K562 (cell line): ENCODE results near the gene SHMT1. TPM values are rescaled to one million over a fixed set of nuclear protein-coding genes. Genes with fewer than 3 reads are reported as not detected.
"Not testable (repeated sequence)": the region's sequence is repeated elsewhere in the genome, so short reads cannot be mapped to it uniquely, and the experiment has no call there.

Experiments used
- ATAC-seq: fragments of 200-7000 bp; cut with Tn5 transposase; 3 replicates; pipeline ENCODE4 v1.9.1; 2020; ENCODE audit warnings: moderate library complexity
- BruUV-seq: library from RNA; stranded (reverse); fragments of 400-500 nt; replicated peaks from 2 replicates; lab custom pipeline; 2021; lab: Mats Ljungman, UMichigan
- CTCF ChIA-PET: fragments of 300-600 bp; formaldehyde crosslinking; extraction: SDS; loops from one replicate; lab custom pipeline; 2021; ENCODE audit warnings: low intra/inter-chr PET ratio; lab: Yijun Ruan, JAX
- POLR2A ChIA-PET: fragments of 300-600, 350-650 bp; sonication (Branson Sonifier 250); formaldehyde crosslinking; extraction: SDS; loops from one replicate; lab custom pipeline; 2021; ENCODE audit warnings: antibody characterized with exemption, inconsistent platforms; lab: Yijun Ruan, JAX
- DNase-seq, 4 experiments: peaks; one replicate each; pipeline versions ENCODE4 v3.0.0 to v3.0.0-alpha.2; 2011 to 2018; ENCODE audit warnings: low spot score in 3 of 4, mixed read lengths in 3 of 4; ENCODE audit errors: extremely low read depth in 1 of 4
- FAIRE-seq: peaks from 2 replicates; lab custom pipeline; 2011; peaks lifted over from hg19 to GRCh38; lab: Jason Lieb, UNC
- H2AFZ ChIP-seq: 2 replicates; pipeline ENCODE4 v1.6.0; 2011; ENCODE audit warnings: low read depth, low read length, control low read depth, inconsistent platforms
- H3K27ac ChIP-seq: fragments of 200-600 bp; 3 replicates; pipeline ENCODE4 v1.8.0; 2011; ENCODE audit warnings: low read depth, mild to moderate bottlenecking, control low read depth, inconsistent platforms, low read length, moderate library complexity, mixed read lengths; ENCODE audit errors: extremely low read depth
- H3K27me3 ChIP-seq, 2 experiments: fragments of 300-600 bp in 1 of 2; 2 replicates in 1 of 2; 3 replicates in 1 of 2; pipeline versions ENCODE4 v1.6.0 to v1.8.0; 2011; ENCODE audit warnings: inconsistent platforms in 2 of 2, low read length in 2 of 2, mild to moderate bottlenecking in 1 of 2, mixed read lengths in 1 of 2, moderate library complexity in 1 of 2; ENCODE audit not compliant: control insufficient read depth in 2 of 2, insufficient read depth in 2 of 2
- H3K36me3 ChIP-seq: fragments of 300-600 bp; 3 replicates; pipeline ENCODE4 v1.8.0; 2011; ENCODE audit warnings: mild to moderate bottlenecking, low read length, inconsistent platforms; ENCODE audit not compliant: control insufficient read depth, insufficient read depth
- H3K4me1 ChIP-seq, 2 experiments: fragments of 200-600 bp in 1 of 2; replicated peaks in 1 of 2; 2 replicates in 1 of 2; 3 replicates in 1 of 2; pipeline versions ENCODE4 v1.5.1 to v1.8.0; 2011; ENCODE audit warnings: inconsistent platforms in 2 of 2, low read length in 2 of 2, mild to moderate bottlenecking in 1 of 2, mixed read lengths in 1 of 2, moderate library complexity in 1 of 2; ENCODE audit not compliant: control insufficient read depth in 2 of 2, insufficient read depth in 2 of 2
- H3K4me2 ChIP-seq: 2 replicates; pipeline ENCODE4 v1.6.1; 2011; ENCODE audit warnings: low read length, control low read depth, inconsistent platforms, mixed read lengths; ENCODE audit not compliant: insufficient read depth
- H3K4me3 ChIP-seq: fragments of 200-600 bp; sonication (generic), shearing (Covaris generic); 2 replicates; pipeline ENCODE4 v1.5.1; 2016; ENCODE audit warnings: control low read depth, inconsistent platforms
- H3K79me2 ChIP-seq: fragments of 200-600 bp; 3 replicates; pipeline ENCODE4 v1.8.0; 2011; ENCODE audit warnings: low read length, inconsistent platforms; ENCODE audit not compliant: control insufficient read depth, insufficient read depth
- H3K9ac ChIP-seq, 2 experiments: 2 replicates each; pipeline versions ENCODE4 v1.6.0 to v1.6.1; 2011; ENCODE audit warnings: low read depth in 2 of 2, low read length in 2 of 2, control low read depth in 1 of 2, inconsistent platforms in 1 of 2, mild to moderate bottlenecking in 1 of 2, mixed read lengths in 1 of 2; ENCODE audit not compliant: insufficient read depth in 1 of 2
- H3K9me1 ChIP-seq: one replicate; pipeline ENCODE4 v1.6.0; 2011; ENCODE audit warnings: inconsistent platforms, mild to moderate bottlenecking, low read length, moderate library complexity; ENCODE audit not compliant: control insufficient read depth, insufficient read depth
- H3K9me3 ChIP-seq: replicated peaks from 2 replicates; pipeline ENCODE4 v1.5.1; 2011; ENCODE audit warnings: low read depth, low read length, inconsistent platforms; ENCODE audit not compliant: control insufficient read depth, insufficient read depth
- H4K20me1 ChIP-seq: replicated peaks from 2 replicates; pipeline ENCODE4 v1.6.1; 2011; ENCODE audit warnings: low read length, inconsistent platforms, mixed read lengths; ENCODE audit not compliant: control insufficient read depth, insufficient read depth
- ARHGAP35 ChIP-seq: fragments of 450-650 bp; IDR thresholded peaks from 2 replicates; pipeline ENCODE4 v1.6.1; 2018; ENCODE audit not compliant: partially characterized antibody
- FOXK2 ChIP-seq, 2 experiments: fragments of 450-650 bp; IDR thresholded peaks in 1 of 2; conservative IDR thresholded peaks in 1 of 2; 2 replicates each; pipeline ENCODE4 v1.6.1; 2016; ENCODE audit warnings: low read depth in 2 of 2, mild to moderate bottlenecking in 1 of 2
- HBP1 ChIP-seq: fragments of 450-650 bp; formaldehyde crosslinking; IDR thresholded peaks from 2 replicates; pipeline ENCODE4 v1.4.0; 2022; ENCODE audit warnings: missing genetic modification characterization
- KLF6 ChIP-seq: fragments of 250-450 bp; sonication (Bioruptor Pico); IDR thresholded peaks from 2 replicates; pipeline ENCODE4 v1.4.0; 2020; ENCODE audit warnings: mild to moderate bottlenecking, moderate library complexity, borderline replicate concordance
- MED1 ChIP-seq: sonication (generic); formaldehyde crosslinking; IDR thresholded peaks from 2 replicates; pipeline ENCODE4 v1.8.1; 2023; ENCODE audit warnings: missing genetic modification reagents, borderline replicate concordance
- ZNF23 ChIP-seq: fragments of 250-450 bp; sonication (Bioruptor Pico); IDR thresholded peaks from 2 replicates; pipeline ENCODE4 v1.4.0; 2020; ENCODE audit warnings: mild to moderate bottlenecking
- ZNF780A ChIP-seq: fragments of 250-450 bp; sonication (Bioruptor Pico); IDR thresholded peaks from 2 replicates; pipeline ENCODE4 v1.5.0; 2021; ENCODE audit warnings: mild to moderate bottlenecking
- WGBS: fragments of 100-300 bp; shearing (Covaris generic); methylation state at CpG from one replicate; pipeline ENCODE4 v1.1.6; 2016; ENCODE audit warnings: low coverage, mixed read lengths; ENCODE audit not compliant: insufficient coverage; ENCODE audit errors: missing lambda C conversion rate; 5-methylcytosine and 5-hydroxymethylcytosine counted together
- in situ Hi-C: fragments of 300-500 bp; cut with MboI; formaldehyde crosslinking; loops from 4 replicates; pipeline ENCODE4 v1.15.0; 2018; ENCODE audit warnings: inconsistent platforms, mixed read lengths
- intact Hi-C: fragments of 100-400 bp; cut with micrococcal nuclease; formaldehyde crosslinking; loops from 2 replicates; pipeline ENCODE4 v1.14.2; 2022
- polyA plus RNA-seq, 8 experiments: library from polyadenylated mRNA; depleted of rRNA in 4 of 8; stranded (reverse) in 5 of 8; unstranded in 3 of 8; fragments of >200 nt; fragmentation: Nextera tagmentation in 2 of 8; fragmentation: Illumina TruSeq in 1 of 8; extraction: Ambion mirVana in 2 of 8; extraction: Trizol in 1 of 8; gene quantifications; 2 replicates each; pipeline versions ENCODE4 v1.2.1 to v1.2.3, GENCODE V29; 2011 to 2014; ENCODE audit warnings: inconsistent platforms in 1 of 8, missing spikeins in 1 of 8
- total RNA-seq, 7 experiments: library from RNA; depleted of rRNA in 6 of 7; stranded (reverse); fragments of >200 nt in 6 of 7; fragmentation: Illumina TruSeq in 2 of 7; extraction: Trizol in 2 of 7; gene quantifications; 2 replicates each; pipeline versions ENCODE4 v1.2.1 to v1.2.3, GENCODE V29; 2011 to 2021; ENCODE audit warnings: low replicate concordance in 1 of 7

The SHMT1 gene
- total and polyA plus RNA-seq, 9 of the 15 experiments (the other 6 are each of a cell fraction or from before 2014, with no cell fraction given), result 3.3 to 31.2 (median 23.3) TPM

GRCh38 chr17:18363101-18364049, at the start of gene SHMT1 (continued):
- TF ChIP-seq FOXK2 (conservative IDR thresholded peaks at IDR 0.05 in 1 of 2, IDR thresholded peaks at IDR 0.05 in 1 of 2; ENCODE audit: low read depth in 2 of 2), result peak in 1 of 2 experiments; percentile 40; a peak in 1 of 4 replicates
- TF ChIP-seq ZNF780A, result no peak
- TF ChIP-seq KLF6 (CRISPR knock-in tag), result no peak
- no peak for TF ChIP-seq HBP1 (CRISPR knock-in tag)
- TF ChIP-seq ZNF23, result no peak
- TF ChIP-seq MED1 (CRISPR knock-in tag), result no peak
- no peak for TF ChIP-seq ARHGAP35
- TF ChIP-seq, all 486 proteins: peak for 52

- H3K27me3 ChIP-seq, DNase-seq, H2AFZ ChIP-seq, intact Hi-C loops, BruUV-seq, FAIRE-seq, H3K4me1 ChIP-seq, in situ Hi-C loops, H3K4me3 ChIP-seq, H3K4me2 ChIP-seq, H3K9me3 ChIP-seq, CTCF ChIA-PET, H3K9me1 ChIP-seq, H3K9ac ChIP-seq, H3K36me3 ChIP-seq, H4K20me1 ChIP-seq, POLR2A ChIA-PET, H3K27ac ChIP-seq, H3K79me2 ChIP-seq: not testable (repeated sequence)
- ATAC-seq, result peak; percentile 76
- WGBS, result no CpG with 5 or more reads among the region's 32 CpGs
These were observed 48.7 kb upstream of the SHMT1 start for GRCh38 chr17:18412001-18412538.

- BruUV-seq, CTCF ChIA-PET, H3K4me3 ChIP-seq, H3K4me1 ChIP-seq, H3K9me1 ChIP-seq, in situ Hi-C loops, H3K79me2 ChIP-seq, H3K9ac ChIP-seq, H3K9me3 ChIP-seq, H2AFZ ChIP-seq, FAIRE-seq, H3K36me3 ChIP-seq, H3K4me2 ChIP-seq, H3K27me3 ChIP-seq, intact Hi-C loops, POLR2A ChIA-PET, H3K27ac ChIP-seq, DNase-seq, H4K20me1 ChIP-seq: not testable (repeated sequence)
- peak; percentile 48; the same call in 2 of the 3 replicates for ATAC-seq
- 8% methylated on average over 6 of the region's 25 CpGs for WGBS
These were observed 48.1 kb upstream of the SHMT1 start for GRCh38 chr17:18411377-18411864.
